HCT116 (cell line): ENCODE data around the gene SLC25A48. TPM values are rescaled to one million over a fixed set of nuclear protein-coding genes. Genes with fewer than 3 reads are reported as not detected.

ENCODE experiments used
- ATAC-seq: fragments of 200-7000 bp; cut with Tn5 transposase; 2 replicates; pipeline ENCODE4 v1.9.1; 2020; ENCODE audit warnings: mild to moderate bottlenecking, moderate library complexity
- BruUV-seq: library from RNA; stranded (reverse); fragments of 400-500 nt; replicated peaks from 2 replicates; lab custom pipeline; 2021; lab: Mats Ljungman, UMichigan
- CTCF ChIA-PET: fragments of 300-600 bp; sonication (Branson Sonifier 250); formaldehyde crosslinking; loops from one replicate; lab custom pipeline; 2021; ENCODE audit warnings: antibody characterized with exemption; lab: Charles Lee
- POLR2A ChIA-PET: fragments of 300-600, 350-600 bp; sonication (Branson Sonifier 250); formaldehyde crosslinking; loops from one replicate; lab custom pipeline; 2021; ENCODE audit warnings: antibody characterized with exemption; lab: Charles Lee
- RAD21 ChIA-PET, 2 experiments: fragments of 300-600 bp; sonication (Branson Sonifier 250); formaldehyde crosslinking; loops; one replicate each; lab custom pipeline; 2023; ENCODE audit warnings: low total read pairs in 2 of 2; ENCODE audit not compliant: uncharacterized antibody in 2 of 2, unreplicated experiment in 2 of 2, low non-redundant PET in 1 of 2; lab: Charles Lee
- DNase-seq: peaks from one replicate; pipeline ENCODE4 v3.0.0-alpha.2; 2010; ENCODE audit warnings: low read depth, low spot score
- H2AFZ ChIP-seq: fragments of 200-600 bp; shearing (Covaris generic), sonication (generic); 2 replicates; pipeline ENCODE4 v1.6.1; 2017; ENCODE audit warnings: low read depth, mixed run types, mixed read lengths, antibody characterized with exemption, low read length; ENCODE audit not compliant: poor library complexity, severe bottlenecking
- H3K27ac ChIP-seq: 2 replicates; pipeline ENCODE4 v1.5.1; 2012; ENCODE audit warnings: low read depth, low read length
- H3K27me3 ChIP-seq: fragments of 200-600 bp; sonication (generic); 2 replicates; pipeline ENCODE4 v1.6.1; 2016; ENCODE audit warnings: mixed run types, low read length, mixed read lengths; ENCODE audit not compliant: insufficient read depth
- H3K36me3 ChIP-seq, 2 experiments: fragments of 200-500 bp in 1 of 2; fragments of 200-600 bp in 1 of 2; sonication (Bioruptor generic) in 1 of 2; sonication (generic) in 1 of 2; 2 replicates each; pipeline versions ENCODE4 v1.5.1 to v1.6.1; 2014 to 2016; ENCODE audit warnings: low read length in 2 of 2, inconsistent platforms in 1 of 2, mixed read lengths in 1 of 2, mixed run types in 1 of 2; ENCODE audit not compliant: insufficient read depth in 2 of 2, control insufficient read depth in 1 of 2
- H3K4me1 ChIP-seq, 2 experiments: fragments of 200-600 bp in 1 of 2; sonication (generic) in 1 of 2; 2 replicates each; pipeline versions ENCODE4 v1.5.1 to v1.6.1; 2012 to 2017; ENCODE audit warnings: low read length in 2 of 2, inconsistent platforms in 1 of 2, mild to moderate bottlenecking in 1 of 2, mixed read lengths in 1 of 2, mixed run types in 1 of 2, moderate library complexity in 1 of 2; ENCODE audit not compliant: insufficient read depth in 2 of 2, control insufficient read depth in 1 of 2
- H3K4me2 ChIP-seq: fragments of 200-600 bp; sonication (generic); 2 replicates; pipeline ENCODE4 v1.6.1; 2017; ENCODE audit warnings: mixed run types, low read length, mixed read lengths
- H3K4me3 ChIP-seq, 2 experiments: fragments of 200-600 bp in 1 of 2; sonication (generic) in 1 of 2; replicated peaks in 1 of 2; 2 replicates each; pipeline ENCODE4 v1.5.1; 2011 to 2016; ENCODE audit warnings: low read length in 2 of 2, control low read depth in 1 of 2, low read depth in 1 of 2, mild to moderate bottlenecking in 1 of 2, mixed read lengths in 1 of 2, mixed run types in 1 of 2
- H3K79me2 ChIP-seq: fragments of 200-600 bp; sonication (generic); 2 replicates; pipeline ENCODE4 v1.6.1; 2017; ENCODE audit warnings: mild to moderate bottlenecking, mixed run types, low read length, moderate library complexity, mixed read lengths; ENCODE audit not compliant: insufficient read depth
- H3K9ac ChIP-seq: fragments of 200-600 bp; sonication (generic); 2 replicates; pipeline ENCODE4 v1.6.1; 2016; ENCODE audit warnings: low read length, mixed read lengths
- H3K9me2 ChIP-seq: fragments of 200-600 bp; sonication (generic), shearing (Covaris generic); 2 replicates; pipeline ENCODE4 v1.6.1; 2017; ENCODE audit warnings: mixed run types, mild to moderate bottlenecking, moderate library complexity; ENCODE audit not compliant: insufficient read depth
- H3K9me3 ChIP-seq, 2 experiments: fragments of 200-500 bp in 1 of 2; fragments of 200-600 bp in 1 of 2; sonication (Bioruptor generic) in 1 of 2; sonication (generic) in 1 of 2; 2 replicates each; pipeline ENCODE4 v1.6.1; 2014 to 2017; ENCODE audit warnings: low read length in 2 of 2, mixed read lengths in 2 of 2, inconsistent platforms in 1 of 2, low read depth in 1 of 2, mild to moderate bottlenecking in 1 of 2, mixed run types in 1 of 2, moderate library complexity in 1 of 2; ENCODE audit not compliant: control insufficient read depth in 1 of 2, insufficient read depth in 1 of 2
- H4K20me1 ChIP-seq: fragments of 200-600 bp; sonication (generic), shearing (Covaris generic); 2 replicates; pipeline ENCODE4 v1.6.1; 2017; ENCODE audit warnings: mixed run types, mild to moderate bottlenecking, moderate library complexity; ENCODE audit not compliant: insufficient read depth
- POLR2AphosphoS5 ChIP-seq: IDR thresholded peaks from 2 replicates; pipeline ENCODE4 v1.6.1; 2011; ENCODE audit warnings: mild to moderate bottlenecking, low read depth, low read length, moderate library complexity
- RAD21 ChIP-seq: IDR thresholded peaks from 2 replicates; pipeline ENCODE4 v1.6.1; 2012; ENCODE audit warnings: low read depth, mild to moderate bottlenecking
- TCF7L2 ChIP-seq: IDR thresholded peaks from 2 replicates; pipeline ENCODE4 v1.7.0; 2011; ENCODE audit warnings: borderline replicate concordance, inconsistent platforms; ENCODE audit not compliant: insufficient read depth, insufficient read length; ENCODE audit errors: extremely low read depth
- intact Hi-C: fragments of 100-400 bp; cut with micrococcal nuclease; formaldehyde crosslinking; loops from 2 replicates; pipeline ENCODE4 v1.10.0; 2022
- total RNA-seq: library from RNA; stranded (reverse); gene quantifications from one replicate; pipeline ENCODE4 v1.2.1, GENCODE V29; 2021; ENCODE audit not compliant: unreplicated experiment
- TF ChIP-seq, protein P1 (sequence below), 3 experiments: fragments of 200-600 bp in 1 of 3; sonication (generic) in 1 of 3; IDR thresholded peaks in 2 of 3; conservative IDR thresholded peaks in 1 of 3; 2 replicates each; pipeline ENCODE4 v1.5.1; 2012 to 2017; ENCODE audit warnings: low read depth in 2 of 3, low read length in 2 of 3, antibody characterized with exemption in 1 of 3, borderline replicate concordance in 1 of 3, control low read depth in 1 of 3, mild to moderate bottlenecking in 1 of 3, mixed read lengths in 1 of 3, mixed run types in 1 of 3, moderate library complexity in 1 of 3; ENCODE audit not compliant: insufficient read depth in 1 of 3

The SLC25A48 gene
- total RNA-seq, 1 experiment from 2014 or later, result 2.8 TPM

DNA sequence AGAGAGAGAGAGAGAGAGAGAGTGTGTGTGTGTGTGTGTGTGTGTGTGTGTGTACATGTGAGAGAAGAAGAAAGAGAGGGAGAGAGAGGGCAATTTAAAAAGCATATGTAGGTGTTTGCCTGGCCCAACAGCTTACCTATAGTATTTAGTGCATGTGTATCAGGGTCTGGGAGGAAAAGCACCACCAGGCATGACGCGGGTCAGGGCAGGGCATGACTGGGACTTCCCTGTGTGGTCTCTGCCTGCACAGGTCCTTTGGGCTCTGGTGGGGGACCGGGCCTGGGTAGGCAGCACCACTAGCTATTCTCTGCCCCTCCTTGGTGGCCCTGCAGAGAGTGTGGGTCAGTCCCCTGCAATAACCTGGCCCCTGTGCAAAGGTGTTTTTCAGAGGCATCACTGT is 45.1 kb downstream of the SLC25A48 start (continued):
- TF ChIP-seq RAD21 (no peak), POLR2AphosphoS5 (no peak)

DNA sequence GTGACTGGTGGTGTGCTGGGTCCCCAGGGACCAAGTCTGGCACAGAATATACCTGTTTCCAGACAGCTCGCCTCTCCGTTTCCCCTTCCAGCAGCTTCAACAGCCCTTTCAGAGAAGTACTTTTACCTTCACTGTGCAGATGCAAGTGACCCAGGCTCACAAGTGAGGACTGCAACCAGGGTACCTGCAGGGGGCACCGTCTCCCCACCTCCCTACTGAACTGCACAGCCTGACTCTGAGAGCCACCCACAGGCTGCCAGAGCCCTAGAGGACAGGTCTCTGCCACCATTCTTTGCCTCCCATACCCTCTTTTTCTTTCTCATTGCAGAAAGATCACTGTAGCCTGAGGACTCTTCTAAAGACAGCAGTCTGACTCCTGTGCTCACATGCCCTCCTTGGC is 45.8 kb downstream of the SLC25A48 start:
- no peaks in the 10 kb centered on the region for H3K9me2 ChIP-seq
- ChIA-PET POLR2A (no interaction called here), CTCF (interaction anchor here (1.0 to 2.4 kb wide), 2 partner anchors 186 to 314 kb away, joined by 3 to 9 read pairs; no protein-coding TSS in a partner anchor), RAD21 (no interaction called here)
- TF ChIP-seq RAD21 (peak; percentile 55), TCF7L2 (no peak)
- TF ChIP-seq, protein P1, sequence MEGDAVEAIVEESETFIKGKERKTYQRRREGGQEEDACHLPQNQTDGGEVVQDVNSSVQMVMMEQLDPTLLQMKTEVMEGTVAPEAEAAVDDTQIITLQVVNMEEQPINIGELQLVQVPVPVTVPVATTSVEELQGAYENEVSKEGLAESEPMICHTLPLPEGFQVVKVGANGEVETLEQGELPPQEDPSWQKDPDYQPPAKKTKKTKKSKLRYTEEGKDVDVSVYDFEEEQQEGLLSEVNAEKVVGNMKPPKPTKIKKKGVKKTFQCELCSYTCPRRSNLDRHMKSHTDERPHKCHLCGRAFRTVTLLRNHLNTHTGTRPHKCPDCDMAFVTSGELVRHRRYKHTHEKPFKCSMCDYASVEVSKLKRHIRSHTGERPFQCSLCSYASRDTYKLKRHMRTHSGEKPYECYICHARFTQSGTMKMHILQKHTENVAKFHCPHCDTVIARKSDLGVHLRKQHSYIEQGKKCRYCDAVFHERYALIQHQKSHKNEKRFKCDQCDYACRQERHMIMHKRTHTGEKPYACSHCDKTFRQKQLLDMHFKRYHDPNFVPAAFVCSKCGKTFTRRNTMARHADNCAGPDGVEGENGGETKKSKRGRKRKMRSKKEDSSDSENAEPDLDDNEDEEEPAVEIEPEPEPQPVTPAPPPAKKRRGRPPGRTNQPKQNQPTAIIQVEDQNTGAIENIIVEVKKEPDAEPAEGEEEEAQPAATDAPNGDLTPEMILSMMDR (IDR thresholded peaks at IDR 0.05 in 2 of 3, conservative IDR thresholded peaks at IDR 0.05 in 1 of 3; ENCODE audit: borderline replicate concordance in 1 of 3, insufficient read depth in 1 of 3, low read depth in 2 of 3, low read length in 2 of 3), result peak; percentile 57 to 71 (median 62); a peak in 5 of 6 replicates
- intact Hi-C loops, result loop anchor here (5.0 kb wide), 1 partner anchor 318 kb away; no protein-coding TSS in a partner anchor
- H2AFZ ChIP-seq, result no peak overlapping the region
- ATAC-seq, result peak; percentile 90
- no peak overlapping the region for H3K27ac ChIP-seq
- no peaks in the 10 kb centered on the region for H3K36me3 ChIP-seq
- H3K27me3 ChIP-seq, result no peaks in the 10 kb centered on the region; the same call in 1 of the 2 replicates
- H3K79me2 ChIP-seq, result no peaks in the 10 kb centered on the region
- H3K4me3 ChIP-seq, result no peak overlapping the region
- no peaks in the 10 kb centered on the region for H4K20me1 ChIP-seq
- H3K4me2 ChIP-seq, result peak overlapping the region; percentile 48
- H3K9ac ChIP-seq, result no peak overlapping the region
- DNase-seq, result peak; percentile 15
- no peaks in the 10 kb centered on the region for H3K9me3 ChIP-seq
- peaks cover 16% of the 10 kb centered on the region in 2 experiments; a peak in 3 of 4 replicates for H3K4me1 ChIP-seq
- BruUV-seq, result no TSS peak
